H1 (cell line): Measurements from ENCODE around the gene ADCY2. TPM values are rescaled to one million over a fixed set of nuclear protein-coding genes. Genes with fewer than 3 reads are reported as not detected.

ENCODE experiments used
- CTCF ChIA-PET: fragments of 300-600 bp; sonication (Branson Sonifier 250); formaldehyde crosslinking; loops from one replicate; lab custom pipeline; 2021; ENCODE audit not compliant: partially characterized antibody; lab: Charles Lee
- POLR2A ChIA-PET: fragments of 300-600 bp; sonication (Branson Sonifier 250); formaldehyde crosslinking; loops from one replicate; lab custom pipeline; 2021; ENCODE audit warnings: inconsistent platforms; ENCODE audit not compliant: partially characterized antibody; lab: Charles Lee
- DNase-seq, 2 experiments: peaks; one replicate each; pipeline versions ENCODE4 v3.0.0 to v3.0.0-alpha.2; 2010 to 2022; ENCODE audit warnings: low spot score in 2 of 2, low read depth in 1 of 2, mixed read lengths in 1 of 2
- FAIRE-seq: peaks from 2 replicates; lab custom pipeline; 2011; peaks lifted over from hg19 to GRCh38; lab: Jason Lieb, UNC
- H2AFZ ChIP-seq: 2 replicates; pipeline ENCODE4 v1.8.1; 2012; ENCODE audit warnings: low read length, inconsistent platforms
- H2AK5ac ChIP-seq: 2 replicates; pipeline ENCODE4 v1.6.1; 2013; ENCODE audit warnings: low read depth, low read length
- H2BK120ac ChIP-seq: replicated peaks from 2 replicates; pipeline ENCODE3; 2013; ENCODE audit warnings: low read depth, low read length, inconsistent platforms
- H2BK12ac ChIP-seq: 2 replicates; pipeline ENCODE4 v1.6.1; 2013; ENCODE audit warnings: low read depth, low read length
- H2BK15ac ChIP-seq: 2 replicates; pipeline ENCODE4 v1.6.1; 2013; ENCODE audit warnings: low read length
- H2BK20ac ChIP-seq: 2 replicates; pipeline ENCODE4 v1.6.1; 2013; ENCODE audit warnings: low read length
- H2BK5ac ChIP-seq: 2 replicates; pipeline ENCODE4 v1.6.1; 2013; ENCODE audit warnings: low read depth, low read length
- H3K14ac ChIP-seq: 2 replicates; pipeline ENCODE4 v1.6.1; 2013; ENCODE audit warnings: inconsistent platforms; ENCODE audit not compliant: insufficient read length
- H3K18ac ChIP-seq: 2 replicates; pipeline ENCODE4 v1.6.1; 2013; ENCODE audit warnings: low read length; ENCODE audit errors: extremely low read depth
- H3K23ac ChIP-seq: 2 replicates; pipeline ENCODE4 v1.6.1; 2013; ENCODE audit warnings: inconsistent platforms; ENCODE audit not compliant: insufficient read length
- H3K23me2 ChIP-seq: 2 replicates; pipeline ENCODE4 v1.6.1; 2013; ENCODE audit warnings: low read depth, low read length
- H3K27ac ChIP-seq: 2 replicates; pipeline ENCODE4 v1.6.1; 2011; ENCODE audit warnings: low read depth, low read length, inconsistent platforms
- H3K27me3 ChIP-seq, 4 experiments: replicated peaks in 1 of 4; 1 replicate in 1 of 4; 2 replicates in 3 of 4; pipeline versions ENCODE4 v1.6.1 to v1.8.1; 2011 to 2013; ENCODE audit warnings: low read length in 3 of 4, mild to moderate bottlenecking in 3 of 4, inconsistent platforms in 2 of 4, mixed read lengths in 2 of 4, moderate library complexity in 1 of 4; ENCODE audit not compliant: control insufficient read depth in 3 of 4, insufficient read depth in 3 of 4; ENCODE audit errors: extremely low read depth in 1 of 4
- H3K36me3 ChIP-seq, 4 experiments: 2 replicates each; pipeline versions ENCODE4 v1.6.1 to v1.8.1; 2011 to 2013; ENCODE audit warnings: mild to moderate bottlenecking in 4 of 4, low read length in 3 of 4, moderate library complexity in 2 of 4, control low read depth in 1 of 4, inconsistent platforms in 1 of 4; ENCODE audit not compliant: insufficient read depth in 4 of 4, control insufficient read depth in 2 of 4
- H3K4ac ChIP-seq: replicated peaks from 2 replicates; pipeline ENCODE3; 2013; ENCODE audit warnings: low read length, low read depth, mixed read lengths, inconsistent platforms; ENCODE audit not compliant: insufficient read length
- H3K4me1 ChIP-seq, 4 experiments: replicated peaks in 1 of 4; 1 replicate in 1 of 4; 2 replicates in 3 of 4; pipeline versions ENCODE4 v1.6.1 to v1.8.1; 2011 to 2013; ENCODE audit warnings: low read length in 3 of 4, inconsistent platforms in 2 of 4, mixed read lengths in 1 of 4; ENCODE audit not compliant: insufficient read depth in 4 of 4, control insufficient read depth in 3 of 4
- H3K4me2 ChIP-seq, 2 experiments: 2 replicates each; pipeline versions ENCODE4 v1.6.1 to v1.8.1; 2011 to 2013; ENCODE audit warnings: low read depth in 2 of 2, low read length in 2 of 2, control low read depth in 1 of 2, inconsistent platforms in 1 of 2, mild to moderate bottlenecking in 1 of 2; ENCODE audit not compliant: insufficient read depth in 1 of 2
- H3K4me3 ChIP-seq, 4 experiments: fragments of 200-600, 300-600 bp in 1 of 4; sonication (generic), shearing (Covaris generic), sonication (Bioruptor Twin) in 1 of 4; 2 replicates each; pipeline versions ENCODE4 v1.5.1 to v1.8.1; 2011 to 2016; ENCODE audit warnings: low read length in 4 of 4, low read depth in 3 of 4, control low read depth in 2 of 4, inconsistent platforms in 2 of 4, mild to moderate bottlenecking in 2 of 4, mixed read lengths in 1 of 4, moderate library complexity in 1 of 4; ENCODE audit not compliant: insufficient read depth in 2 of 4; ENCODE audit errors: extremely low read depth in 1 of 4
- H3K56ac ChIP-seq: replicated peaks from 2 replicates; pipeline ENCODE3; 2013; ENCODE audit warnings: low read depth, mild to moderate bottlenecking, mixed read lengths, low read length, inconsistent platforms; ENCODE audit not compliant: insufficient read length
- H3K79me1 ChIP-seq: 2 replicates; pipeline ENCODE4 v1.6.1; 2013; ENCODE audit warnings: low read depth, low read length, control low read depth
- H3K79me2 ChIP-seq, 2 experiments: 2 replicates each; pipeline versions ENCODE4 v1.6.1 to v1.8.1; 2012 to 2013; ENCODE audit warnings: low read length in 2 of 2, mild to moderate bottlenecking in 2 of 2, inconsistent platforms in 1 of 2; ENCODE audit not compliant: insufficient read depth in 2 of 2, control insufficient read depth in 1 of 2
- H3K9ac ChIP-seq, 4 experiments: replicated peaks in 1 of 4; 1 replicate in 1 of 4; 2 replicates in 3 of 4; pipeline versions ENCODE4 v1.6.1 to v1.8.1; 2011 to 2013; ENCODE audit warnings: low read depth in 3 of 4, low read length in 3 of 4, control low read depth in 2 of 4, mild to moderate bottlenecking in 2 of 4, moderate library complexity in 2 of 4, inconsistent platforms in 1 of 4; ENCODE audit errors: extremely low read depth in 1 of 4
- H3K9me3 ChIP-seq, 2 experiments: 2 replicates each; pipeline versions ENCODE4 v1.6.1 to v1.8.1; 2012 to 2013; ENCODE audit warnings: mild to moderate bottlenecking in 2 of 2, moderate library complexity in 2 of 2, control low read depth in 1 of 2, inconsistent platforms in 1 of 2, low read depth in 1 of 2, low read length in 1 of 2, mixed read lengths in 1 of 2; ENCODE audit not compliant: insufficient read depth in 2 of 2
- H4K20me1 ChIP-seq, 2 experiments: replicated peaks in 1 of 2; 2 replicates each; pipeline versions ENCODE3 to v1.8.1; 2011 to 2013; ENCODE audit warnings: inconsistent platforms in 2 of 2, low read length in 2 of 2, mild to moderate bottlenecking in 1 of 2; ENCODE audit not compliant: insufficient read depth in 2 of 2, control insufficient read depth in 1 of 2
- H4K5ac ChIP-seq: 2 replicates; pipeline ENCODE4 v1.6.1; 2013; ENCODE audit warnings: low read length, low read depth, mixed read lengths, inconsistent platforms; ENCODE audit not compliant: insufficient read length
- H4K8ac ChIP-seq: 2 replicates; pipeline ENCODE4 v1.8.0; 2013; ENCODE audit warnings: mild to moderate bottlenecking, moderate library complexity, low read length, inconsistent platforms; ENCODE audit not compliant: insufficient read depth; ENCODE audit errors: extremely low read depth
- H4K91ac ChIP-seq: replicated peaks from 2 replicates; pipeline ENCODE3; 2013; ENCODE audit warnings: low read length, mixed read lengths, inconsistent platforms; ENCODE audit not compliant: insufficient read length
- ASH2L ChIP-seq: fragments of 200-600, 300-600 bp; sonication (generic); IDR thresholded peaks from one replicate; pipeline ENCODE4 v1.7.1; 2017; ENCODE audit warnings: low read length
- CHD2 ChIP-seq: IDR thresholded peaks from 2 replicates; pipeline ENCODE4 v1.6.1; 2012; ENCODE audit warnings: low read length, improper control_type of control experiment
- PHF8 ChIP-seq: fragments of 200-600 bp; sonication (generic); conservative IDR thresholded peaks from 2 replicates; pipeline ENCODE4 v1.7.1; 2012; ENCODE audit warnings: low read depth, mild to moderate bottlenecking, inconsistent platforms, low read length, moderate library complexity
- SUZ12 ChIP-seq: fragments of 200-600 bp; sonication (generic); IDR thresholded peaks from 2 replicates; pipeline ENCODE4 v1.6.1; 2012; ENCODE audit warnings: mild to moderate bottlenecking, inconsistent platforms, low read length, moderate library complexity, mixed read lengths
- WGBS, 2 experiments: shearing (Covaris generic) in 1 of 2; methylation state at CpG; one replicate each; pipeline versions ENCODE4 v1.1.6 to v1.1.7; 2013 to 2015; ENCODE audit warnings: low lambda C conversion rate in 2 of 2, mixed read lengths in 2 of 2, inconsistent platforms in 1 of 2, low coverage in 1 of 2, missing lambda C conversion rate in 1 of 2; ENCODE audit not compliant: insufficient replicate concordance in 2 of 2, insufficient coverage in 1 of 2, insufficient read length in 1 of 2; ENCODE audit errors: extremely low coverage in 1 of 2, missing lambda C conversion rate in 1 of 2; 5-methylcytosine and 5-hydroxymethylcytosine counted together
- polyA plus RNA-seq, 7 experiments: library from polyadenylated mRNA; depleted of rRNA in 3 of 7; stranded (reverse) in 5 of 7; unstranded in 2 of 7; fragments of >200 nt in 5 of 7; fragments of 200-250 nt in 2 of 7; gene quantifications; 1 replicate in 5 of 7; 2 replicates in 1 of 7; 4 replicates in 1 of 7; pipeline versions ENCODE4 v1.2.1 to v1.2.3, GENCODE V29; 2011 to 2013; ENCODE audit warnings: missing spikeins in 2 of 7, mixed read lengths in 2 of 7
- total RNA-seq: library from RNA; stranded (reverse); fragmentation: NEBNext Ultra II Directional; extraction: Animal tissue kit (Norgen Biotek cat#: 25700); gene quantifications from 2 replicates; pipeline ENCODE4 v1.2.1, GENCODE V29; 2021

ADCY2 gene
- total and polyA plus RNA-seq, 2 of the 8 experiments (the other 6 are each of a cell fraction or from before 2014, with no cell fraction given) = 35.8 to 122 TPM

- no peak overlapping the region for H3K4ac ChIP-seq
- no peaks in the 10 kb centered on the region for H3K79me2 ChIP-seq
- ChIA-PET POLR2A (no interaction called here), CTCF (interaction anchor here (1.3 to 2.6 kb wide), 5 partner anchors 24 to 927 kb away, joined by 3 to 15 read pairs (median 9); no protein-coding TSS in a partner anchor)
- H3K4me2 ChIP-seq = no peak overlapping the region
- H3K4me3 ChIP-seq = no peak overlapping the region
- H2BK120ac ChIP-seq = no peak overlapping the region
- no peak overlapping the region for H3K23ac ChIP-seq
- H4K5ac ChIP-seq = no peak overlapping the region
- H3K9me3 ChIP-seq = no peaks in the 10 kb centered on the region
- H4K91ac ChIP-seq = no peak overlapping the region
- H3K4me1 ChIP-seq = peaks cover 0 to 2% (median under 1%) of the 10 kb centered on the region in 4 experiments; a peak in 1 of 7 replicates
- no peaks in the 10 kb centered on the region for H3K23me2 ChIP-seq
- FAIRE-seq (no peak), DNase-seq (no peak)
- H3K79me1 ChIP-seq = no peaks in the 10 kb centered on the region
- H3K36me3 ChIP-seq = peaks cover 0 to 8% (median 0%) of the 10 kb centered on the region in 4 experiments; a peak in 2 of 8 replicates
- TF ChIP-seq CHD2 (no peak), PHF8 (no peak), ASH2L (no peak), SUZ12 (no peak)
- 91% methylated on average over 6 of the region's 6 CpGs; no CpG with 5 or more reads in 1 of the 2 experiments for WGBS, 2 experiments
- no peak overlapping the region for H3K9ac ChIP-seq
- no peak overlapping the region for H2BK15ac ChIP-seq
- no peaks in the 10 kb centered on the region for H3K27me3 ChIP-seq
- no peak overlapping the region for H3K14ac ChIP-seq
- no peak overlapping the region for H2AK5ac ChIP-seq
- H3K56ac ChIP-seq = no peak overlapping the region
- H2BK12ac ChIP-seq = no peak overlapping the region
- no peak overlapping the region; the same call in 1 of the 2 replicates for H4K8ac ChIP-seq
- no peak overlapping the region for H3K27ac ChIP-seq
- no peak overlapping the region for H2BK5ac ChIP-seq
- H2BK20ac ChIP-seq = no peak overlapping the region
- no peak overlapping the region for H3K18ac ChIP-seq
- no peak overlapping the region for H2AFZ ChIP-seq
- peaks cover 0 to 2% of the 10 kb centered on the region in 2 experiments for H4K20me1 ChIP-seq
Observed at GRCh38 chr5:7747728-7748127, 351.8 kb downstream of the ADCY2 start.
